OCI-LY3 (cell line): ENCODE data around the gene ERN1.

Source experiments
- EZH2phosphoT487 ChIP-seq: fragments of 200-600 bp; shearing (Covaris generic); IDR thresholded peaks from 2 replicates; pipeline ENCODE4 v1.6.1; 2018; ENCODE audit warnings: antibody characterized with exemption, mixed run types, low read depth
- TF ChIP-seq, protein P1 (sequence below): fragments of 200-600, 300-600 bp; sonication (generic); IDR thresholded peaks from 2 replicates; pipeline ENCODE4 v1.5.1; 2014; ENCODE audit warnings: antibody characterized with exemption, low read length, low read depth

DNA sequence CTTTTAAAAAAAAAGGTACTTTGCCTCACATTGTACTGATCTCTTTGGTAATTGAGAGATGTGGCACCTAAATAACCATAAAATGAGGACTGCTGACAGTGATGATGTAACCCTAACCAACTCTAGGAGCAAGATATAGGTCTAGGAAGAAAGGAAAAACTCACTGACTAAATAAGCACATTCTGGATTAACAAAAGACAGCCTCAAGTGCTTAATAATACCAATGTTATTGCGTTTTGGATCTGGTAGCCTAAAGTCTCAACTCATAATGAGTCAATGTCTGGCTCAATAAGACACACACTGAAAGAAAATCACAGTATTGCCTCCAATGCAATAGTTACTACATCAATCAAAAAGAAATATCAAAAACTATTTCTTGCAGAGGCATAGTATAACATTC, 3.0 kb downstream of the ERN1 start:
- TF ChIP-seq, protein P1, sequence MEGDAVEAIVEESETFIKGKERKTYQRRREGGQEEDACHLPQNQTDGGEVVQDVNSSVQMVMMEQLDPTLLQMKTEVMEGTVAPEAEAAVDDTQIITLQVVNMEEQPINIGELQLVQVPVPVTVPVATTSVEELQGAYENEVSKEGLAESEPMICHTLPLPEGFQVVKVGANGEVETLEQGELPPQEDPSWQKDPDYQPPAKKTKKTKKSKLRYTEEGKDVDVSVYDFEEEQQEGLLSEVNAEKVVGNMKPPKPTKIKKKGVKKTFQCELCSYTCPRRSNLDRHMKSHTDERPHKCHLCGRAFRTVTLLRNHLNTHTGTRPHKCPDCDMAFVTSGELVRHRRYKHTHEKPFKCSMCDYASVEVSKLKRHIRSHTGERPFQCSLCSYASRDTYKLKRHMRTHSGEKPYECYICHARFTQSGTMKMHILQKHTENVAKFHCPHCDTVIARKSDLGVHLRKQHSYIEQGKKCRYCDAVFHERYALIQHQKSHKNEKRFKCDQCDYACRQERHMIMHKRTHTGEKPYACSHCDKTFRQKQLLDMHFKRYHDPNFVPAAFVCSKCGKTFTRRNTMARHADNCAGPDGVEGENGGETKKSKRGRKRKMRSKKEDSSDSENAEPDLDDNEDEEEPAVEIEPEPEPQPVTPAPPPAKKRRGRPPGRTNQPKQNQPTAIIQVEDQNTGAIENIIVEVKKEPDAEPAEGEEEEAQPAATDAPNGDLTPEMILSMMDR: no peak
- TF ChIP-seq EZH2phosphoT487: no peak
